Subcutaneous adipose tissue (tissue), 4 donors: ENCODE results near the gene ANTXR1. TPM values are rescaled to one million over a fixed set of nuclear protein-coding genes. Genes with fewer than 3 reads are reported as not detected.

Experiments
- CTCF ChIP-seq: fragments of 450-650 bp; IDR thresholded peaks from one replicate; pipeline ENCODE4 v1.5.1; 2016; ENCODE audit warnings: low read depth, mild to moderate bottlenecking, control low read depth, antibody characterized with exemption, moderate library complexity
- total RNA-seq, 4 donors: library from RNA; depleted of rRNA; stranded (reverse); fragments of >200 nt; gene quantifications; one replicate each; pipeline ENCODE4 v1.1.0, GENCODE V29; 2016

Gene ANTXR1
- total RNA-seq, 4 donors from 2014 or later, result 45.4 to 88.7 (median 67.0) TPM

- no peak for TF ChIP-seq CTCF
Measured at GRCh38 chr2:69123182-69123581, 110.2 kb downstream of the ANTXR1 start.

- no peak for TF ChIP-seq CTCF
Measured at GRCh38 chr2:69124343-69124742, 111.4 kb downstream of the ANTXR1 start.

- TF ChIP-seq CTCF, result no peak
Measured at GRCh38 chr2:69125816-69126215, 112.8 kb downstream of the ANTXR1 start.

- no peak for TF ChIP-seq CTCF
Measured at GRCh38 chr2:69126341-69126740, 113.4 kb downstream of the ANTXR1 start.

GRCh38 chr2:69131452-69131851, 118.5 kb downstream of the ANTXR1 start:
- TF ChIP-seq CTCF, result no peak

- no peak for TF ChIP-seq CTCF
Measured at GRCh38 chr2:69131983-69132675, 119.2 kb downstream of the ANTXR1 start.

GRCh38 chr2:69132960-69133590, 120.1 kb downstream of the ANTXR1 start:
- TF ChIP-seq CTCF, result no peak
